D721Med (cell line): Measurements from ENCODE around the gene ANKRD66.
"Not testable (repeated sequence)": the region's sequence is repeated elsewhere in the genome, so short reads cannot be mapped to it uniquely, and the experiment has no call there.

Experiments
- DNase-seq: peaks from one replicate; pipeline ENCODE4 v3.0.0; 2011; ENCODE audit warnings: low spot score; ENCODE audit not compliant: insufficient read length
- FAIRE-seq: peaks from 2 replicates; lab custom pipeline; 2011; peaks lifted over from hg19 to GRCh38; lab: Jason Lieb, UNC
- TF ChIP-seq, protein P1 (sequence below): IDR thresholded peaks from 2 replicates; pipeline ENCODE4 v1.5.1; 2012; ENCODE audit warnings: mild to moderate bottlenecking, control low read depth; ENCODE audit not compliant: insufficient read depth; ENCODE audit errors: missing control alignments

Gene ANKRD66

GRCh38 chr6:46763466-46763865, 16.7 kb downstream of the ANKRD66 start:
- TF ChIP-seq, protein P1, sequence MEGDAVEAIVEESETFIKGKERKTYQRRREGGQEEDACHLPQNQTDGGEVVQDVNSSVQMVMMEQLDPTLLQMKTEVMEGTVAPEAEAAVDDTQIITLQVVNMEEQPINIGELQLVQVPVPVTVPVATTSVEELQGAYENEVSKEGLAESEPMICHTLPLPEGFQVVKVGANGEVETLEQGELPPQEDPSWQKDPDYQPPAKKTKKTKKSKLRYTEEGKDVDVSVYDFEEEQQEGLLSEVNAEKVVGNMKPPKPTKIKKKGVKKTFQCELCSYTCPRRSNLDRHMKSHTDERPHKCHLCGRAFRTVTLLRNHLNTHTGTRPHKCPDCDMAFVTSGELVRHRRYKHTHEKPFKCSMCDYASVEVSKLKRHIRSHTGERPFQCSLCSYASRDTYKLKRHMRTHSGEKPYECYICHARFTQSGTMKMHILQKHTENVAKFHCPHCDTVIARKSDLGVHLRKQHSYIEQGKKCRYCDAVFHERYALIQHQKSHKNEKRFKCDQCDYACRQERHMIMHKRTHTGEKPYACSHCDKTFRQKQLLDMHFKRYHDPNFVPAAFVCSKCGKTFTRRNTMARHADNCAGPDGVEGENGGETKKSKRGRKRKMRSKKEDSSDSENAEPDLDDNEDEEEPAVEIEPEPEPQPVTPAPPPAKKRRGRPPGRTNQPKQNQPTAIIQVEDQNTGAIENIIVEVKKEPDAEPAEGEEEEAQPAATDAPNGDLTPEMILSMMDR = no peak
- DNase-seq (no peak), FAIRE-seq (no peak)

GRCh38 chr6:46764280-46764679, 17.5 kb downstream of the ANKRD66 start:
- not testable (repeated sequence) for DNase-seq, FAIRE-seq

GRCh38 chr6:46764961-46765360, 18.2 kb downstream of the ANKRD66 start:
- FAIRE-seq (no peak), DNase-seq (no peak)
- TF ChIP-seq, protein P1 = no peak

DNA sequence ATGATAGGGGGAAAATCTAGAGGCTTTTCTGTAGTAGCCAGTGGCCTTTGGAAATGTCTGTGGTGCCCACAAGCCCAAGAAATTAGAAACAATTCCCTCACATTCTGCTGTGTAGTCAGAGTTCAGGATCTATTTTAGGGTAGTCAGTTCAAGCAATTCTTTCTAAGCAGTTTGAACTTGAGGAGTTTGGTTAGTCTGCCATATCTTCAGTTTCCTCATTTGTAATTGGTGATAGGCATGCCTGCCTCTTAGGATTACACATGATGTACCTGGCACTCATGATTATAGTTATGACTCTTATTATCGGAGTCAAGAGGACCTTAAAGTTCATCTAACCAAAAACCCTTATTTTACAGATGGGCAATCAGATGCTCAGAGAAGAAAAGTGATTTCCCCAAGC, 25.3 kb downstream of the ANKRD66 start:
- DNase-seq (no peak), FAIRE-seq (no peak)
- TF ChIP-seq, protein P1 = no peak

GRCh38 chr6:46772762-46773161, 26.0 kb downstream of the ANKRD66 start:
- FAIRE-seq (no peak), DNase-seq (no peak)
- TF ChIP-seq, protein P1 = no peak

DNA sequence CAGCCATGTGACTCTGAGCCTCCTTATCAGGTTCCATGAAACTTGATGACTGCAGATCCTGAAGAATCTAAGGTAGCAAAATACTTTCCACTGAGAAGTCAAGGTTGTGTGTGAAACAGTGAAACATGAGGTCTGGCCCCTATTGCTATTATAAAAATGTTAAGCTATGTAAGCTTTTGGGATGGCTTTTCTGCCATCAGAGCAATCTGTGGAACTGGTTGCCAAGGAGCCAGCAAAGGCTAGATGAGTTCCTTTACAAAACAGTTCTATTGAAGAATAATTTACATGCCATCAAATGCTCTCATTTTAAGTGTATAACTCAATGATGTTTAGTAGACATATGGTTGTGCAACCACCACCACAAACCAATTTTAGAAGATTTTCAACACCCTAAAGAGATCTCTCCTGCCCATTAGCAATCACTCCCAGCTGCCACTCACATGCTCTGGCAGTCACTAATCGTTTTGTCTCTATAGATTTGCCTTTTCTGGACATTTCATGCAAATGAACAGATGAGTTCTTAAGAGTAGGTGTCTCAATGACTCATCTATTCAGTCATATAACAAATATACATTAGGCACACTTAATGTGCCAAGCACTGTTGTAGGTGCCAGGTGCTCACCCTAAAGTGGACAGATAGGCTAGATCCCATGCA, 26.6 kb downstream of the ANKRD66 start:
- no peak for FAIRE-seq
- no peak for DNase-seq
- TF ChIP-seq, protein P1 = no peak

GRCh38 chr6:46774736-46775135, 28.0 kb downstream of the ANKRD66 start:
- FAIRE-seq, DNase-seq: not testable (repeated sequence)

GRCh38 chr6:46776070-46776712, 29.5 kb downstream of the ANKRD66 start:
- no peak for FAIRE-seq
- TF ChIP-seq, protein P1 = no peak

More at GRCh38 chr6:46776070-46776712, 29.5 kb downstream of the ANKRD66 start:
- DNase-seq = no peak
